HFFc6 (cell line): ENCODE results near the gene CYBC1. TPM values are rescaled to one million over a fixed set of nuclear protein-coding genes. Genes with fewer than 3 reads are reported as not detected.

ENCODE experiments used
- DNase-seq: peaks from one replicate; pipeline ENCODE4 v3.0.0-alpha.2; 2018
- H3K27ac Mint-ChIP-seq: 2 replicates; pipeline ENCODE4 v1.8.0; 2020; ENCODE audit warnings: mild to moderate bottlenecking, mixed read lengths
- H3K27me3 Mint-ChIP-seq: 2 replicates; pipeline ENCODE4 v1.8.0; 2021; ENCODE audit warnings: mild to moderate bottlenecking, moderate library complexity, mixed read lengths; ENCODE audit not compliant: insufficient read depth
- H3K36me3 Mint-ChIP-seq: 2 replicates; pipeline ENCODE4 v1.8.0; 2021; ENCODE audit warnings: low read depth, mixed read lengths
- H3K4me1 Mint-ChIP-seq: 2 replicates; pipeline ENCODE4 v1.8.0; 2020; ENCODE audit warnings: low read depth, mixed read lengths
- H3K4me3 Mint-ChIP-seq: 2 replicates; pipeline ENCODE4 v1.8.0; 2020; ENCODE audit warnings: mild to moderate bottlenecking, moderate library complexity, mixed read lengths
- H3K9me3 Mint-ChIP-seq: 2 replicates; pipeline ENCODE4 v1.8.0; 2020; ENCODE audit warnings: mild to moderate bottlenecking, mixed read lengths
- CTCF ChIP-seq: fragments of 200-600 bp; sonication (generic); IDR thresholded peaks from 2 replicates; pipeline ENCODE4 v1.5.0; 2021; ENCODE audit warnings: antibody characterized with exemption, mild to moderate bottlenecking
- total RNA-seq, 6 experiments: library from RNA; stranded (reverse); fragmentation: NEBNext Ultra II Directional; extraction: Animal tissue kit (Norgen Biotek cat#: 25700); gene quantifications; 2 replicates in 1 of 6; 3 replicates in 5 of 6; pipeline ENCODE4 v1.2.3, GENCODE V29; 2021

Gene CYBC1
- total RNA-seq, 6 experiments from 2014 or later = 47.4 to 60.5 (median 48.7) TPM

GRCh38 chr17:82408938-82409318 lies 41.6 kb downstream of the CYBC1 start:
- TF ChIP-seq CTCF = no peak
- H3K4me1 Mint-ChIP-seq = peaks cover 6% of the 10 kb centered on the region; the same call in 1 of the 2 replicates
- no peaks in the 10 kb centered on the region for H3K9me3 Mint-ChIP-seq
- H3K27me3 Mint-ChIP-seq = peaks cover 1% of the 10 kb centered on the region; the same call in 1 of the 2 replicates
- H3K36me3 Mint-ChIP-seq = no peaks in the 10 kb centered on the region
- no peak for DNase-seq
- H3K4me3 Mint-ChIP-seq = no peak overlapping the region
- H3K27ac Mint-ChIP-seq = no peak overlapping the region

DNA sequence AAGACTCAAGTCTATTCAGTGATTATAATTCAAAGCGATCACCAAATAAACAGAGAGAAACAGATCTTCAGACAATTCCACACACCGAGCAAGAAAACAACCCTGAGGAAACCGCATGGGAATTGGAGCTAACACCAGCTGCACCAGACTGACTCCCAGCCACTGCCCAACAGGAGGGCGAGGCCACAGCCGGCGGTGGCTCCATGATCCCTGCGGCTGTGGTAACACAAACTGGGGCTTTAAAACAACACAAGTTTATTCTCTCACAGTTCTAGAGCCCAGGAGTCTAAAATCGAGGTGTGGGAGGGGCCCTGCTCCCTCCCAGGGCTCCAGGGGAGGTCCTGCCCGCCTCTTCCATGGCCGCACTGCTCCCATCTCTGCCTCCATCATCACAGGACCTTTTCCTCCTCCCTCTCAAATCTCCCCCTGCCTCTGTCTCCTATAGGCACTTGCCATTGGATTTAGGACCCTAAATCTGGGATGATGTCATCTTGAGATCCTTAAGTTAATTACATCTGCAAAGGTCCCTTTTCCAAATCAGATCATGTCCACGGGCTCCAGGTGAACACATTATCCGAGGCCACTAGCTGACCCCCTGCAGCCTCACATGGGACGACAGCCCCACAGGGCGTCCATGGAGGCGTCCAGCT lies 42.1 kb downstream of the CYBC1 start:
- no peak overlapping the region for H3K27ac Mint-ChIP-seq
- H3K4me1 Mint-ChIP-seq = peaks cover 6% of the 10 kb centered on the region; the same call in 1 of the 2 replicates
- DNase-seq = no peak
- peaks cover 1% of the 10 kb centered on the region; the same call in 1 of the 2 replicates for H3K27me3 Mint-ChIP-seq
- H3K36me3 Mint-ChIP-seq = no peaks in the 10 kb centered on the region
- H3K9me3 Mint-ChIP-seq = no peaks in the 10 kb centered on the region
- no peak for TF ChIP-seq CTCF
- no peak overlapping the region for H3K4me3 Mint-ChIP-seq

DNA sequence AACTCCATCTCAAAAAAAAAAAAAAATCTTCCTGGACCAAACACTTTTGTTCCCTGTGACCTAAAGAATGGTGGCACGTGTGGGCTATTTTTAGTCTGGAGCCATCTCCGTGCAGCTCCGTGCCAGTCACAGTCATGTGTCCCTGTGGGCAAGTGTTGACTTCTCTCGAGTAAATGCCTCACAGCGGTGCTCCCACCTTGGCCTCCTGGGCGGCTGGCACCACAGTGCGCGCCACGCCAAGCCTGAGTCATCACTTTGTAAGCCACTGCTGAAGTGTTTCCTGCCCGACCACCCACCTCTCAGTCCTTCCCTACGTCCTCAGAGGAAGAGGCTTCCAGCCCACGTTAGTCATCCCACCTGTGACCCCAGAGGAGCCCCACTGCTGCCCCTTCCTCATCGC lies 43.3 kb downstream of the CYBC1 start:
- no peak for DNase-seq

GRCh38 chr17:82406131-82406671 lies 44.4 kb downstream of the CYBC1 start:
- TF ChIP-seq CTCF = no peak
- no peak overlapping the region for H3K27ac Mint-ChIP-seq
- no peaks in the 10 kb centered on the region; the same call in 1 of the 2 replicates for H3K27me3 Mint-ChIP-seq
- H3K4me1 Mint-ChIP-seq = peaks cover 6% of the 10 kb centered on the region; the same call in 1 of the 2 replicates
- no peaks in the 10 kb centered on the region for H3K9me3 Mint-ChIP-seq
- no peak for DNase-seq
- H3K36me3 Mint-ChIP-seq = no peaks in the 10 kb centered on the region
- no peak overlapping the region for H3K4me3 Mint-ChIP-seq

More for the DNA sequence above, 43.3 kb downstream of the CYBC1 start:
- Mint-ChIP-seq H3K27me3 (no peaks in the 10 kb centered on the region; the same call in 1 of the 2 replicates), H3K36me3 (no peaks in the 10 kb centered on the region), H3K4me1 (peaks cover 6% of the 10 kb centered on the region; the same call in 1 of the 2 replicates), H3K27ac (no peak overlapping the region), H3K4me3 (no peak overlapping the region), H3K9me3 (no peaks in the 10 kb centered on the region)
- no peak for TF ChIP-seq CTCF

- H3K27ac Mint-ChIP-seq = no peak overlapping the region
- no peak for TF ChIP-seq CTCF
- H3K9me3 Mint-ChIP-seq = no peaks in the 10 kb centered on the region
- DNase-seq = no peak
- no peak overlapping the region for H3K4me3 Mint-ChIP-seq
- no peaks in the 10 kb centered on the region; the same call in 1 of the 2 replicates for H3K36me3 Mint-ChIP-seq
- peaks cover 6% of the 10 kb centered on the region; the same call in 1 of the 2 replicates for H3K4me1 Mint-ChIP-seq
- H3K27me3 Mint-ChIP-seq = no peaks in the 10 kb centered on the region; the same call in 1 of the 2 replicates
These were observed 45.5 kb downstream of the CYBC1 start for GRCh38 chr17:82405051-82405450.
